Gastrocnemius medialis (tissue), 4 donors: ENCODE results near the gene ZYX.

ENCODE experiments used
- CTCF ChIP-seq, 5 experiments: fragments of 450-650 bp in 3 of 5; fragments of 200-600 bp in 2 of 5; sonication (generic) in 2 of 5; IDR thresholded peaks in 4 of 5; conservative IDR thresholded peaks in 1 of 5; 1 replicate in 4 of 5; 2 replicates in 1 of 5; pipeline ENCODE4 v1.5.1; 2016 to 2019; ENCODE audit warnings: antibody characterized with exemption in 5 of 5, mild to moderate bottlenecking in 3 of 5, moderate library complexity in 3 of 5
- POLR2A ChIP-seq, 2 donors: fragments of 450-650 bp; IDR thresholded peaks; one replicate each; pipeline ENCODE4 v1.6.1; 2017; ENCODE audit warnings: antibody characterized with exemption in 2 of 2, mild to moderate bottlenecking in 2 of 2, moderate library complexity in 2 of 2

- TF ChIP-seq POLR2A (IDR thresholded peaks at IDR 0.05) (no peak), CTCF (IDR thresholded peaks at IDR 0.05 in 4 of 5, conservative IDR thresholded peaks at IDR 0.05 in 1 of 5) (no peak)
Observed at GRCh38 chr7:143410521-143411004, 29.4 kb downstream of the ZYX start.
